Activated CD4-positive, alpha-beta T cell treated with anti-CD3 and anti-CD28 coated beads, Interleukin-2, amount 50 U/mL, for 1 hour (primary cell): ENCODE results near the gene RASAL3.

Source experiments
- DNase-seq: peaks from one replicate; pipeline ENCODE4 v3.0.0-alpha.2; 2020

RASAL3 gene

DNA sequence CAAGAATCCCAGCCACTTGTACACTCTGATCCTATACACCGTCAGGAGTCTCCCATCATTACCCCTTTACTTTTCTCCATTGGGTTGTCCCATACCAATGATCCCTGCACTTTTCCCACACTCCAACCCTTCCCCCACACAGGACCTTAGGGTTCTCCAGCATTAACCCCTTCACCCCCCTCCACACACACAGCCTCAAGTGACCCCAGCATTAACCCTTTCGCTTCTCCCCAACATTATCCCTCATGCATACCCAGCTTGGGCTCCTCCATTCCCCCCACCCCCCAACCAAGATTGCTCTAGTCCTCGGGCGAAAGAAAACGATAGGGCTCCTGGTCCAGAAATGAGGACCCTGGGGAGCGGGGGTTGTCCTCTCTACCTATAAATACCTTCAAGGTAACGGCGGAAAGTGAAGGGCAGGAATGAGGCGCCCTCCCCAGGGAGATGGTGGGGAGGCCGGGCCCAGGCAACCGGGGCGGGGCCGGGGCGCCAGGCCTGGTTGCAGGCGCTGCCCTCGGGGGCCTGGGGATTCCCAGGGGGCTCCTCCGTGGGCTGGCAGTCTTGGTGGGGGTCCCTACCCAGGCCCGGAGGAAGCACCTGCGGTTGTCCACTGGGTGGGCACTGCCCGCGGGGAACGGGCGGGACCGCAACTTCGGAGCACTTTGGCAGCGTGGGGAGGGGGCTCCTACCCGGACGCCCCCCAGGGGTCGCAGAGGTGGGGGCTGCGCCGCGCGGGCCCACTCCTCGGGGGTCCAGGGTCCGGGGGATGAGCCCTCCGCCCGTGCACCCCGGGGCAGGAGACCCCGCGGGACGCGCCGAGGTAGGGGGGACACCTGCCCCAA, 15.3 kb downstream of the RASAL3 start:
- DNase-seq, result peak; percentile 5

DNA sequence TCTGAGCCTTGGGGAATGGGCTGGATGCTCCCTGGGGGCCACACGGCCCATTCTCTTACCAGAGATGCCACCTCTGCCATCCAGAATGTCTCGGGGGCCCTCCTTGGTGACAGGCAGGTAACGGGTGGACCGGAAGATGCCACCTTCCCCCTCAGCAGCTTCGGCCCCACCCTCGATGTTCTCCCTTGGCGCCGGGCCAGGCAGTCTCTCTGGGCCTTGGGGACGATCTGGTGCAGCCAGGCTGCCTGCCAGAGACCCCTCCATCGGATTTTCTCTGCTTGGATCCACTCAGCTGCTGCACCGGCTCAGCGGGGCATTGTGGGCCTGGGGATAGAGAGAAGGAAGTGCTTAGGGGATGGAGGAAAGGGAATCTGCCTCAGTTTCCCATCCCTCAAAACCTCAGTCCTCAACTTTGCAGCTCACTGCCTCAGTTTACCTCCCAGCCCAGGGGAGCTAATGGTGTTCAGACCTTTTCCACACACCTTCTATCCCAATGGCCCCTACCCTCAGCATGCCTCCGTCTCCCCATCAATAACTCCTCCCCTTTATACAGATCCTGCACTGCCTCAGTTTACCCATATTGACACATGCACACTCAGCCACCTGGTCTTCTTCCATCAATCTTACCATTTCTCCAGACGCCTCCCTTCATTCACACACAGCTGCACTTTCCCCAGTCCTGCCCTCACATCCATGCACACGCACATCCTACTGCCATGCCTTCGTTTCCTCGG, 16.1 kb downstream of the RASAL3 start:
- DNase-seq, result no peak

DNA sequence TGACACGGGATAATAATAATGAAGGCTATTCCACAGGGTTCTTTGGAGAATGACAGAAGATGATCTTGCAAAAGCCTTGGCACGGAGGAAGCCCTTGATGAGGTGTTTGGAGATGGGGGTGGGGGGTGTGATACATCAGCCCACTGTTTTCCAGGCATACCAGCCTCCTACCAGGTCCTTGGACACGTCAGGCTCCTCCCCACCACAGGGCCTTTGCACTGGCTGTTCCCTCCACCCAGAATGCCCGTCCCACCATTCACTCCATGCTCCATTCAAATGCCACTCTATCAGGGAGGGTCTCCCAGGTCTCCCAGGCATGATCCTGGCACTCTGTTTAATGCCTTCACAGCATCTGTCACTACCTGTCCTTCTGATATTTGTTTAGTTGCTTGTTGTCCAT, 17.3 kb downstream of the RASAL3 start:
- DNase-seq, result no peak

DNA sequence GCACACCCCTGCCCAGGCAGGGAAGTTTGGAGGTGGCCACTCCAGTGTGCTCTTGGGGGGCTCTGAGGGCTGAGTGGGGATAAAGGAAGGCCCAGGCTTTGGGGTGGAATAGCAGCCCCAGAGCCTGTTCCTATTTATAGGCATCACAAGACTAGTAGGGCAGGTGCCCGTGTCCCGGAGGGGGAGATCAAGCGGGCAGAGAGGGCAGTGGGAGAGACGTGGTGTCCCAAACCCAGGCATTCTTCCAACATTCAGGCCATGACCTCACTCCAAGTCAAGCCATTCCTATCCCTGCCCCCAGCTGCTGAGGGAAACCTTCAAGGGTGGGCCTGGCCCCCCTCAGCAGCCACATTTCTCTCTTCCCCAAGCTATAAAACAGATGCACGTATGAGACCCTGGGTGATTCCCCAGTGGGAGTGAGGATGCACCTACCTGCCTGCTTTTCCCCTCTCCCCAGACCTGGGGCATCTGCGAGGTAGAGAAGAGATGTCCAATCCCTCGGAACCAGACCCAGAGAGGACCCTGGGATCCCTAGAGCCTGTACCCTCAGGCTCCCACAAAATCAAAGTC, 18.5 kb downstream of the RASAL3 start:
- no peak for DNase-seq

DNA sequence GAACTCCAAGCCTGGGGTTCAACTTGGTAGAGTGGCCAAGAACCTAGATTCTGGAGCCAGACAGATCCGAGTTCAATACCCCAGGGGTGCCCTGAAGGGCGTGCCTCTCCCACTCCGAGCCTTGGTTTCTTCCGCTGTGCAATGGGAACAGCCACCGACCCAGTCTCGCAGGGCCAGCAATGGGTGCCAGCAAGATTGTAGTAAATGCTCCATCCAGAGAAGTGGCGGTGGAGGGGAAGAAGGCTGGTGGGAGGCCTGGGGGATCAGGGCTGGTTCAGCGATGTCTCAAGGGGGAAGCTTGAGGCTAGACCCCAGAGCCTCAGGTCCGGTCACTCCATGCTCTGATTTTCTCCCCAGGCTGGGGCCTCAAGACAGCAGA, 19.1 kb downstream of the RASAL3 start:
- no peak for DNase-seq

DNA sequence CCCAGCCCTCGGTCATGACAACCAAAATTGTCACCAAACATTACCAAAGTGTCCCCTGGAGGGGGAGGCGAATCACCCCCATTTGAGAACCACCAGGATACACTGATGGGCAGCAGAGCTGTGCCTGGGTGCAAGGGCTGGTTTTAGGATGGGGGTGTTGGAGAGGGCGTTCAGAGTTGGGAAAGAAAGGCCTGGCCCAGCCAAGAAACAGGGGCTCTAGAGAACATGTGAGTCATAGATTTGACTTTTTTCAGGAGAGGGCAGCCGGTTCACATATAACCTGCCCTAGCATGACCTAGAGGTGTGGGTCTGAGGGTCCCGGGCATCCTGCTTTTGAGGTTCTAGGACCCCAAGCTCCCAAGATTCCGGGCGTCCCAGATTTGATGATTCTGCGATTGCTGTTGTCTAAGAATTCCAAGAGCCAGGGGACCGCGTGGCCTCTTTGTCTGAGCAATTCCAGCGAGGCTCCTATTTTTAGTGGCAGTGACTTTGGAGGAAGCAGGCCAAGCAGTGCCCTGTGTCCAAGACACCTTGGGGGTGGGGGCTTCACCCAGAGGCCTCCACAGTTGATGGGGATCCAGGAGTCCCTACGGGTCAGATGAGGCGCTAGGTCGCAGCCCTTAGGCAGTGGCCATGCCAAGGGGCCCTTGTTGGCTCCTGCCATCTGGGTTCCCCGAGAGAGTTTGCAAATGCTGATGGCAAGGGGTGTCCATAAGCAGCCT, 19.7 kb downstream of the RASAL3 start:
- DNase-seq, result no peak

DNA sequence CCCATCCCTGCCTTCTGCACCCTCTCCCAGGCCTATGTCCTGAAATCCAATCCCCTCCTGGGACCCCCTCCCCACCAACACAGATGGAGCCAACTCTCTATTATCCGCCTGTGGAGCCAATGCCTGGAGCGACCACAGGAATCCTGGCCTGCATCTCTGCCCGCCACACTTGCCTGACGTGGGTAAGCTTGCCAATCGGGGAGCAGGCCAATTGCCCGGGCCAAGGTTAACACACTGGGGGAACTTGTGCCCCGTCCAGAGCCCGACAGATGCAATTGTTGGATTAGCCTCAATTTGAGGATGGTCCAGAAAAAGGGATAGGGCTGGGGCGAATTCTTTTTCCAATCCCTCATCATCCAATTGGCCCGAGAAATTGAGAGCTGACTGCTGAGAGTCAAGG, 20.5 kb downstream of the RASAL3 start:
- DNase-seq, result no peak

DNA sequence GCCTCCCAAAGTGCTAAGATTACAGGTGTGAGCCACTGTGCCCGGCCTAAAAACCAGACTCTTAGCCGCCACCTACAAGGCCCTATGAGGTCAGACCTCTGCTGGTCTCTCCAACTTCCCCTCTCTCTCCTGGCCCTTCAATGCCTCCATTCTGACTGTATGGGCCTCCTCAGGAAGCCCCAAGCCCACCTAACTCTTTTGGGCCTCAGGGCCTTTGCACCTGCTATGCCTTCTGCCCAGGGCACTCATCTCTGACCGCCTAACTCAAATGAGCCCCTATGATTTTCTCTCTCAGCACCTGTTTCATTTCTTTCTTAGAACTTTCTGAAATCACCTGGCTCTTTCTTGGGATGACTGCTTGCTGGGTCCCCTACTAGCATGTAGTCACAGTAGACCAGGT, 21.0 kb downstream of the RASAL3 start:
- DNase-seq, result no peak

DNA sequence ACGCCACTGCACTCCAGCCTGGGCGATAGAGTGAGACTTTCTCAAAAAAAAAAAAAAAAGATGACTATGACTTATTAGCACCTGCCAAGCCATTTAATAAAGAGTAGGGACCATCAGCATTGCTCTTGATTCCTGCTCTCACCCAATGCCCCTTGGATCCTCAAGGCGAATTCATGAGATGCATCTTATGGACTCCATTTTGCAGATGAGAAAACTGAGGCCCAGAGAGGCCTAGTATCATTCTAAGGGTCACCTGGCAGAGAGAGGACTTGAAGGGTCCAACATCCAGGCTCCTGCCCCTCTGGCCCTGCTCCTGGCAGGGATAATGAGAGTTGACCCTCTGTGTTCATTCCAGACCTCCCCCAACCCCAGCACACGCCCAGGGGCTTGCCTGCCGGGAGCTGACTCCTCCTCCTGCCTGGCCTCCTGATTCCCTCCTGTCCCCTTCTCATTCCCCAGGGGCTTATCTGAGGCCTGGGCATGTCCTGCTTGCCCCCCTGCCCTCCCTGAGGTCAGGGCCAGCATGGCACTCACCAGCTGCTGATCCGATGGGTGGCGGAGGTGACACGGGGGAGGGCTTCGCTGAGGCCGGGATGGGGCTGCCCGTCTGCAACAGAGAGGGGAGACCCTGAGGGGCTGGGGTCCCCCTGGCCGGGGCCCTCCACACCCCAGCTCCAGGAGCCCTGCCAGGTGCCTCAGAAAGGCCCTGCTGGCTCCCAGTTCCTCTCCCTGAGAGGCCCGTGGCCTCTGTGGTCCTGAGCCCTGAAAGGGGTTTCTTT, 22.0 kb downstream of the RASAL3 start:
- DNase-seq, result no peak

DNA sequence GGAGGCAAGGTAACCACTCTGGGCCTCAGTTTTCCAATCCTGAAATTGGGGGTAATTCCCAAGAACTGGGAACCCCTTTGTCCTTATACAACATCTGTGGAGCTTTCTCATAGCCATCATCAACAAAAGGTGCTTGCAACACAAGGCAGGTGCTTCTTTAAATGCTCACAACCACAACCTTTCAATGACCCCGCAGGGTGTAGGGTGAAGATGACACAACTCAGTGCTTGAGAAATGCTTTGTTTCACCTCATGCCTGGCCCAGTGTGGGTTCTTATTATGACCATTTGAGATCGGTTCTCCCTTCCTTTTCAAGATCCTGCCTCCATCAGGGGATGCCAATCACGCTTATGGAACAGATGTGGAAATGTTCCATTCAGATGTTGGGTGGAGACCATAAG, 23.0 kb downstream of the RASAL3 start:
- DNase-seq, result no peak

DNA sequence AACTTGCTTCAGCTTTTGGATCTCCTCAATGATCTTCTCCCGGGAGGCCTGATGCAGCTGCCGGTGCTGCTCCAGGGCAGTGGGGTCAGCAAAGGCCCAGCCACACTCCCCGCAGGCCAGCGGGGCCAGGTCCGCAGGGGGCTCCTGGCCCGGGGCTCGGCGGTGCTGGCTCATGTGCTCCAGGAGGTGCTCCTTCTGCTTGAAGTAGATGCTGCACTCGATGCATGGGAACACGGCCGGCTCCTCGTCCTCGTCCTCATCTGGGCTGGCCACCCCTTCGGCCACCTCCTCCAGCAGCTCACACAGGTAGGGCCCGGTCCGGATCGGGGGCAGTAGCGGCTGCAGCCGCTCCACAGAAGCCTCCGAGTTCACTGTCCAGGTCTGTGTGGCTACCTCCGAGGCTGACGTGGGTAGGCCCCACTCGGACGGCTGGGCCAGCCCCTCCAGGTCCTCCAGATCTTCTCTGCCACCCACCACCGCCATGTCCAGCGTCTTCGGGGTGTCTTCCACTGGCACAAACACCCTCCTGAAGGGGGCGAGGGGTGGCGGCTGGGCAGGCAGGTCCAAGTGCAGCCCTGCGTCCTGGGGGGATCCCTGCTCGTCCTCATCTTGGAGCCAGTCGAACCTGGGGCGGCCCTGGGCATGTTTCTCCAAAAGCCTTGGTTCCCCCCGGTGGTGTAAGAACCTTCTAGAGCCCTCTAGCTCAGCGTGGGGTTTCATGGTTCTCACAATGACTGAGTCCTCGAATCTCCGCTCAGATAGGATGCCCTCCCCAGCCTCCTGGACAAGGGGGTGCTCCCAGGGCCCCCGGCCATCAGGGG, 24.3 kb downstream of the RASAL3 start:
- DNase-seq, result no peak

DNA sequence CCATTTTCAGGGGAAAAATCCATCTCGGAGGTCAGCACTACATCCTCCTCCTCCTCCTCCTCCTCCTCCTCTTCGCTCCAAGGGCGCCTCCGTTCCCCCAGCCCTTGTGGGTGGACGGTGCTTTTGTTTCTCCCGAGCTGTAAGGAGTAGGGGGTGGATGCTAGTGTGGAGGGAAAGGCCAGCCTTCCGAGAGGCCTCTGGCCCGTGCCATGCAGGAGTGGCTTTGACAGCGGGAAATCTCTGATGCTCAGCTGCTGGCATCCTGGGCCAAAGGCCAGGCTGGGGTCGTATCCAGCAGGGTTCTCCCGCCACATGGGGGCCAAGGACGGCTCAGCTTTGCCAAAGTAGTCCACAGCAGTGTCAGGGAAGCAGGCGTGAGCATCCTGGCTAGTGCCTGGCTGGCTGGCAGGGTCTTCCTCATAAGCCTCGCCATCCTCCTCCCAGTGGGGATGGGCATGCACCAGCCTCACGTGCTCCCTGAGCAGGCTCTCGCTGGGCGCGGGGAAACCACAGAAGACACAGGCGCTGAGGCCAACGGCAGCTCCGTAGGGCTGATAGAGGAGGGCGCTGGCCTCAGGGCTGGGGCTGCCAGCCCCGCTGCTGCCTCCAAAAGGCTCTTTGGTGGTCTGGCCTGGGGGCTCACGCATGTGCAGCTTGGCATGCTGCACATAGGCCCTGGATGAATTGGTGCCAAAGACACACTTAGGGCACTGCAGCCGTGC, 25.1 kb downstream of the RASAL3 start:
- no peak for DNase-seq

DNA sequence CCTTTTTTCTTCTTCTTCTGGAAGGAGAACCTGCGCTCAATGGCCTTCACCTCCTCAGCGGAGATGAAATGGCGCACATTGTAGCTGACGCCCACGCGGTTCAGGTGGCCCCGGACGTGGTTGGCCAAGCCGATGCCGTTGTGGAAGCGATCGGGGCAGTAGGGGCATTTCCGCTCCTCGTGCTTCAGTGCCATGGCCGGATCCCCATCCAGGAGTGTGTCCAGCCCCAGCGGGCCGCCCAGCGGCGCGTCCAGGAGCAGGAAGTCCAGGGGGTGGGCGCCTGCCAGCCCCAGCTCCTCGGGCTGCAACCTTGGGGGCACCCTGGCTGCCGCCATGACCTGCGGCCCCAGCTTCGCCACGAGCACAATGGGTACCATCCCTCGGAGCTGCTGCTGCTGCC, 25.8 kb downstream of the RASAL3 start:
- no peak for DNase-seq

DNA sequence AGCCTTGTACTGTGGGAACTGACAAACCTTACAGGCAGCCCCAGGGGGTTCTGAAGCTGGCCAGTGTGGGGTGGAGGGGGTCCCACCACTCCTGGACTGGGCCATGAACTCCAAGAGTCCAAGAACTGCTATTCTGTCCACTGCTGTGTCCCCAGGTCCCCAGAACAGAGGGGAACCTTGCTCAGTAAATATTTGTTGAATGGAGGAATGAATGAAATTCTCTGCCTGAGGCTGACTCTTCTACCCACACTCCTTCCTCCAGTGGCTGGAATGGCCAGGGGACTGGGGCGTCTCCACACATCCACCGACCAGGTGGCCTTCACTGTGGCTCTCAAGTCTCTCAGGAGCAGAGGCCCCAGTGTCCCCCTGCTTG, 26.2 kb downstream of the RASAL3 start:
- no peak for DNase-seq

DNA sequence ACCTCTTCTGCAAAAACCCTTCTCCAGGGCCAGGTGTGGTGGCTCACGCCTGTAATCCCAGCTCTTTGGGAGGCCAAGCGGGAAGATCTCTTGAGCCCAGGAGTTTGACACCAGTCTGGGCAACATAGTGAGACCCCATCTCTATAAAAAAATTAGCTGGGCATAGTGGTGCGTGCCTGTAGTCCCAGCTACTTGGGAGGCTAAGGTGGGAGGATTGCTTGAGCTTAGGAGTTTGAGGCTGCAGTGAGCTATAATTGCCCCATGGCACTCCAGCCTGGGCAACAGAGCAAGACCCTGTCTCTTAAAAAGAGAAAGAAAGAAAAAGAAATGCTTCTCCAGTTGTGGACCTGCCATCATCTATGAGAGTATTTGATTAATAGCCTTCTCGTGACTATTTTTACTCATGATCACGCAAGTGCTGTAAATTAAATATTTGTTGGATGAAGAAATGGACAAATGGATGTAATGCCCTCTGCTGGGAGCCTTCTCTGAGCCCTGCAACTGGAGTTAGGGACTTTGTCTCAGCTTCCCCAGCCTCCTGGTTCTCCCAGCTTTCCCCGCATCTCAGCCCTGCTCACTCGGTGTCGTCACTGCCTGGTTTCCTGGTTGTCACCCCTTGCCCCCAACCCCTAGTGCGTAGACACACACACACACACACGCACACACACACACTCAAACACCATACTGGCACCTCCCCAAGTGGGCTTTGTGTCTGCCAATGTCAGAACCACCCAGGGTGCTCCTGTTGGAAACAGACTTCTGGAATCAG, 26.8 kb downstream of the RASAL3 start:
- DNase-seq, result no peak

DNA sequence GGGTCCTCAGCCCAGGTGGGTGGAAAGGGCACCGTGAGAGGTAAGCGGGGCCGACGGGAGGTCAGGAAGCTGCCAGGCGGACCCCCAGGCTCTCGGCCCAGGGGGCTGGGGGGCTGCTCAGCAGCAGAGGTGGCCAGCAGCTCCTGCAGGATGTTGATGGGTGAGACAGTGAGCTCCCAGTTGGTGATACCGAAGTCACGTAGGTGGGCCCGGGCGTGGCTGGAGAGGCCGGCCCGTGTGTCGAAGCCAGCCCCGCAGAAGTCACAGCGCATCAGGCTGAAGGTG, 27.6 kb downstream of the RASAL3 start:
- no peak for DNase-seq

DNA sequence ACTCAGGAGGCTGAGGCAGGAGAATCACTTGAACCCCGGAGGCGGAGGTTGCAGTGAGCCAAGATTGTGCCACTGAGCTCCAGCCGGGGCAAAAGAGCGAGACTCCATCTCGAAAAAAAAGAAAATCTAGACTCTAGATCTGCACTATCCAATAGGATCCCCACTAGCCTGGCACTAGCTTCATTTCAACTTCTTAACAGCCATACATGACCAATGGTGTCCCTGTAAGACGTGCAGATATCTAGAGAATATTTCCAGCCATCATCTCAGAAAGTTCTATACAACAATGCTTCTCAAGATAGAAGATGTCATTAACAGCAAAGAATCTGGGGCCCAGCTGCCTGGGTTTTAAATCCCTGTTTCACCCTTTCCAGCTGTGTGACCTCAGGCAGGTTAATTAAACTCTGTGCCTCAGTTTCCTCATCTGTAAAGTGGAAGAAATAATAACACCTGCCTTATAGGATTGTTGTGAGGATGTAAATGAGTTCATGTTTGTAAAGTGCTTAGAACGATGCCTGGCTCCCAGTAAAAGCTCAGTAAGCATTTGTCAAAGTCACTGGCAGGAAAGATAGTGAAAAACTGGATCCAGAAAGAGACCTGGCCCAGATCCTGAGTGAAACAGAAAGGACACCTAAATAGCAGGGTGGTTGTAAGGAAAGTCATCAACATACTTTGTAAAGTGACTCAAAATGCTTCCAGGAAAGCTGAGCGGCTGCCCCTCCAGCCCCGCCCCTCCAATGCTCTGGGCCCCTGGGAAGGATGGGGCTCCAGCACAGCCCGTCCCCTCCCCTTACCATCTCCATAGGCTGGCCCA, 28.1 kb downstream of the RASAL3 start:
- no peak for DNase-seq

DNA sequence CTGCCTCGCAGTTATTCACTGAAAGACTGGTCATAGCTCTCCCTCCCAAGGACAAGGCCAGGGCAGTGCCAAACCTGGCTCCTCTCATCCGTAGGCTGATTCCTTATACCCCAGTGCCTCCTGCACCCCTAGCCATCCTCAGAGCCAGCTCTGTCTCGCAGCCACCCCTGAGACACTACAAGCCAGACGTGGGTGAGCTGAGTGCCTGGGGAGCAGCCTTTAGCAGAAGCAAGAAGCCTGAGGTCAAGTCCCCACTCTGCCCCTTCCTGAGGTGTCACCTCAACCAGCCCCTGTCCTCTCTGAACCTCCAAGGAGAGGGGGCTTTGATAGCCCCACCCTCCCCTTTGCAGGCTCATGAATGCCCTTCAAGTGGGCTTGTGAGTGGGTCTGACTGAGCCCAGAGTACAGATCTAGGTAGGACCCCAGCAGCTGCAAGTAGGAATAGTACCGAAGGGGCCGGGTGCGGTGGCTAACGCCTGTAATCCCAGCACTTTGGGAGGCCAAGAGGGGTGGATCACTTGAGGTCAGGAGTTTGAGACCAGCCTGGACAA, 30.8 kb downstream of the RASAL3 start:
- DNase-seq, result no peak
